ENCODE measurements around the gene ACSL1.

ACSL1 gene

GRCh38 chr4:184814686-184815045 lies 11.1 kb downstream of the ACSL1 start:
- TF ChIP-seq CTCF (IDR thresholded peaks at IDR 0.05; ENCODE audit: low read length, missing control alignments), result no peak
- H3K4me3 ChIP-seq (replicated peaks; ENCODE audit: low read depth, low read length), result no peak overlapping the region

GRCh38 chr4:184812651-184813181 lies 13.1 kb downstream of the ACSL1 start:
- TF ChIP-seq CTCF (IDR thresholded peaks at IDR 0.05; ENCODE audit: low read length, missing control alignments), result no peak
- peak overlapping the region; percentile 28 for H3K4me3 ChIP-seq (replicated peaks; ENCODE audit: low read depth, low read length)

More at GRCh38 chr4:184814686-184815045, 11.1 kb downstream of the ACSL1 start:
- DNase-seq (ENCODE audit: low read depth), result no peak

GRCh38 chr4:184812199-184812542 lies 13.6 kb downstream of the ACSL1 start:
- TF ChIP-seq CTCF (IDR thresholded peaks at IDR 0.05; ENCODE audit: low read length, missing control alignments), result no peak
- DNase-seq (ENCODE audit: low read depth), result no peak
- H3K4me3 ChIP-seq (replicated peaks; ENCODE audit: low read depth, low read length), result no peak overlapping the region

More at GRCh38 chr4:184812651-184813181, 13.1 kb downstream of the ACSL1 start:
- DNase-seq (ENCODE audit: low read depth), result peak; percentile 83

- no peak for TF ChIP-seq CTCF (IDR thresholded peaks at IDR 0.05; ENCODE audit: low read length, missing control alignments)
- no peak for DNase-seq (ENCODE audit: low read depth)
- no peak overlapping the region for H3K4me3 ChIP-seq (replicated peaks; ENCODE audit: low read depth, low read length)
These were observed 14.1 kb downstream of the ACSL1 start for GRCh38 chr4:184811526-184812198.

- TF ChIP-seq CTCF (IDR thresholded peaks at IDR 0.05; ENCODE audit: low read length, missing control alignments), result no peak
- DNase-seq (ENCODE audit: low read depth), result no peak
- no peak overlapping the region for H3K4me3 ChIP-seq (replicated peaks; ENCODE audit: low read depth, low read length)
These were observed 15.0 kb downstream of the ACSL1 start for GRCh38 chr4:184810720-184811119.

- TF ChIP-seq CTCF (IDR thresholded peaks at IDR 0.05; ENCODE audit: low read length, missing control alignments), result no peak
- DNase-seq (ENCODE audit: low read depth), result no peak
- H3K4me3 ChIP-seq (replicated peaks; ENCODE audit: low read depth, low read length), result no peak overlapping the region
These were observed 17.1 kb downstream of the ACSL1 start for GRCh38 chr4:184808713-184809050.

Measured in fibroblast of pulmonary artery (primary cell).